IMR-90 (cell line): Measurements from ENCODE around the gene PAX9. TPM values are rescaled to one million over a fixed set of nuclear protein-coding genes. Genes with fewer than 3 reads are reported as not detected.

Experiments
- ATAC-seq: fragments of 200-7000 bp; cut with Tn5 transposase; 2 replicates; pipeline ENCODE4 v1.9.1; 2020; ENCODE audit warnings: low read depth, mild to moderate bottlenecking, moderate library complexity
- BruUV-seq: library from RNA; stranded (reverse); fragments of 400-500 nt; replicated peaks from 2 replicates; lab custom pipeline; 2021; lab: Mats Ljungman, UMichigan
- CTCF ChIA-PET: fragments of 300-600 bp; formaldehyde crosslinking; extraction: SDS; loops from one replicate; lab custom pipeline; 2021; ENCODE audit warnings: antibody characterized with exemption; lab: Yijun Ruan, JAX
- POLR2A ChIA-PET: fragments of 300-600 bp; sonication (Branson Sonifier 250); formaldehyde crosslinking; loops from one replicate; lab custom pipeline; 2022; ENCODE audit warnings: antibody characterized with exemption; ENCODE audit not compliant: unreplicated experiment; lab: Charles Lee
- DNase-seq: peaks from one replicate; pipeline ENCODE4 v3.0.0; 2013
- H2AFZ ChIP-seq: replicated peaks from 2 replicates; pipeline ENCODE3; 2013; ENCODE audit warnings: low read length, mild to moderate bottlenecking; ENCODE audit not compliant: poor library complexity
- H2AK5ac ChIP-seq: 2 replicates; pipeline ENCODE4 v1.6.1; 2013; ENCODE audit warnings: low read depth, low read length, inconsistent platforms
- H2AK9ac ChIP-seq: replicated peaks from 2 replicates; pipeline ENCODE3; 2013; ENCODE audit warnings: mild to moderate bottlenecking, low read depth, low read length, moderate library complexity; ENCODE audit not compliant: poor library complexity
- H2BK120ac ChIP-seq: 2 replicates; pipeline ENCODE4 v1.6.1; 2013; ENCODE audit warnings: low read depth, low read length, inconsistent platforms
- H2BK15ac ChIP-seq: 3 replicates; pipeline ENCODE4 v1.6.1; 2013; ENCODE audit warnings: low read depth, low read length, inconsistent platforms
- H2BK20ac ChIP-seq: 2 replicates; pipeline ENCODE4 v1.6.1; 2013; ENCODE audit warnings: low read depth, mild to moderate bottlenecking, inconsistent platforms, low read length, moderate library complexity
- H2BK5ac ChIP-seq: 2 replicates; pipeline ENCODE4 v1.6.1; 2013; ENCODE audit warnings: mild to moderate bottlenecking, low read depth, low read length, inconsistent platforms; ENCODE audit not compliant: poor library complexity, severe bottlenecking
- H3K14ac ChIP-seq: replicated peaks from 2 replicates; pipeline ENCODE4 v1.6.1; 2013; ENCODE audit warnings: low read depth, low read length, inconsistent platforms
- H3K18ac ChIP-seq: 2 replicates; pipeline ENCODE4 v1.6.1; 2013; ENCODE audit warnings: low read depth, low read length, control low read depth
- H3K23ac ChIP-seq: 2 replicates; pipeline ENCODE4 v1.6.1; 2013; ENCODE audit warnings: low read depth, low read length, inconsistent platforms
- H3K27ac ChIP-seq: 2 replicates; pipeline ENCODE4 v1.5.1; 2013; ENCODE audit warnings: mild to moderate bottlenecking, control low read depth, low read length; ENCODE audit not compliant: insufficient read depth
- H3K27me3 ChIP-seq: 2 replicates; pipeline ENCODE4 v1.6.1; 2013; ENCODE audit warnings: low read length; ENCODE audit not compliant: control insufficient read depth, insufficient read depth
- H3K36me3 ChIP-seq: 2 replicates; pipeline ENCODE4 v1.6.1; 2013; ENCODE audit warnings: low read length, mixed read lengths; ENCODE audit not compliant: control insufficient read depth, insufficient read depth
- H3K4ac ChIP-seq: 2 replicates; pipeline ENCODE4 v1.6.1; 2013; ENCODE audit warnings: low read depth, low read length, inconsistent platforms
- H3K4me1 ChIP-seq: 2 replicates; pipeline ENCODE4 v1.6.1; 2013; ENCODE audit warnings: low read length, mixed read lengths; ENCODE audit not compliant: control insufficient read depth, insufficient read depth
- H3K4me2 ChIP-seq: 2 replicates; pipeline ENCODE4 v1.6.1; 2013; ENCODE audit warnings: low read depth, mild to moderate bottlenecking, control low read depth, low read length, moderate library complexity
- H3K4me3 ChIP-seq: 2 replicates; pipeline ENCODE4 v1.5.1; 2013; ENCODE audit warnings: low read depth, mild to moderate bottlenecking, control low read depth, low read length, moderate library complexity; ENCODE audit not compliant: insufficient read depth
- H3K56ac ChIP-seq: 2 replicates; pipeline ENCODE4 v1.6.1; 2013; ENCODE audit warnings: low read length, inconsistent platforms; ENCODE audit not compliant: insufficient read depth; ENCODE audit errors: extremely low read depth
- H3K79me1 ChIP-seq, 2 experiments: 2 replicates each; pipeline ENCODE4 v1.6.1; 2013; ENCODE audit warnings: low read length in 2 of 2, inconsistent platforms in 1 of 2, low read depth in 1 of 2
- H3K9ac ChIP-seq: 2 replicates; pipeline ENCODE4 v1.6.1; 2013; ENCODE audit warnings: low read depth, low read length, control low read depth
- H3K9me1 ChIP-seq: 2 replicates; pipeline ENCODE4 v1.6.1; 2013; ENCODE audit warnings: low read length, inconsistent platforms; ENCODE audit not compliant: insufficient read depth
- H3K9me3 ChIP-seq: 2 replicates; pipeline ENCODE4 v1.6.1; 2013; ENCODE audit warnings: low read length; ENCODE audit not compliant: control insufficient read depth, insufficient read depth
- H4K20me1 ChIP-seq: 2 replicates; pipeline ENCODE4 v1.6.1; 2013; ENCODE audit warnings: low read length, inconsistent platforms; ENCODE audit not compliant: insufficient read depth
- H4K5ac ChIP-seq: 2 replicates; pipeline ENCODE4 v1.6.1; 2013; ENCODE audit warnings: mild to moderate bottlenecking, low read depth, low read length, control low read depth
- H4K8ac ChIP-seq, 2 experiments: 2 replicates each; pipeline ENCODE4 v1.6.1; 2013; ENCODE audit warnings: low read depth in 2 of 2, low read length in 2 of 2, control low read depth in 1 of 2, inconsistent platforms in 1 of 2
- H4K91ac ChIP-seq: 2 replicates; pipeline ENCODE4 v1.6.1; 2013; ENCODE audit warnings: low read depth, low read length, inconsistent platforms; ENCODE audit not compliant: insufficient read depth
- BHLHE40 ChIP-seq: fragments of 150-350 bp; IDR thresholded peaks from 2 replicates; pipeline ENCODE4 v1.6.1; 2016; ENCODE audit warnings: mild to moderate bottlenecking, low read depth, low read length
- CEBPB ChIP-seq: IDR thresholded peaks from 2 replicates; pipeline ENCODE4 v1.6.1; 2012; ENCODE audit warnings: low read depth, low read length, improper control_type of control experiment
- CHD1 ChIP-seq: IDR thresholded peaks from 2 replicates; pipeline ENCODE4 v1.6.1; 2012; ENCODE audit warnings: low read depth, low read length, improper control_type of control experiment
- FOS ChIP-seq: fragments of 150-350 bp; IDR thresholded peaks from 2 replicates; pipeline ENCODE4 v1.6.1; 2016; ENCODE audit warnings: low read depth, low read length
- MAFK ChIP-seq: IDR thresholded peaks from 2 replicates; pipeline ENCODE4 v1.6.1; 2012; ENCODE audit warnings: low read depth, low read length, improper control_type of control experiment
- MXI1 ChIP-seq: IDR thresholded peaks from 2 replicates; pipeline ENCODE4 v1.6.1; 2012; ENCODE audit warnings: low read depth, mild to moderate bottlenecking, low read length, moderate library complexity, borderline replicate concordance
- NFE2L2 ChIP-seq: fragments of 150-350 bp; IDR thresholded peaks from 2 replicates; pipeline ENCODE4 v1.6.1; 2016; ENCODE audit warnings: low read depth, mild to moderate bottlenecking, low read length
- POLR2A ChIP-seq: IDR thresholded peaks from 2 replicates; pipeline ENCODE4 v1.6.1; 2012; ENCODE audit warnings: mild to moderate bottlenecking, low read depth, low read length
- RAD21 ChIP-seq: IDR thresholded peaks from 2 replicates; pipeline ENCODE4 v1.6.1; 2012; ENCODE audit warnings: low read length, improper control_type of control experiment
- RFX5 ChIP-seq: IDR thresholded peaks from 2 replicates; pipeline ENCODE4 v1.8.0; 2012; ENCODE audit warnings: low read depth, mild to moderate bottlenecking, low read length, moderate library complexity
- dilution Hi-C: fragments of 300-500 bp; cut with HindIII; formaldehyde crosslinking; loops from one replicate; pipeline ENCODE4 v1.14.3; 2018; ENCODE audit warnings: low sequenced_read_pairs; ENCODE audit not compliant: unreplicated experiment
- in situ Hi-C: fragments of 300-500 bp; cut with MboI; formaldehyde crosslinking; loops from 3 replicates; pipeline ENCODE4 v1.14.3; 2019; ENCODE audit warnings: low sequenced_read_pairs, inconsistent platforms, mixed read lengths
- intact Hi-C: fragments of 100-400 bp; cut with micrococcal nuclease; formaldehyde crosslinking; loops from 2 replicates; pipeline ENCODE4 v1.10.0; 2022
- polyA plus RNA-seq, 3 experiments: library from polyadenylated mRNA; depleted of rRNA; stranded (reverse); fragments of >200 nt; gene quantifications; 2 replicates each; pipeline ENCODE4 v1.2.3, GENCODE V29; 2012; ENCODE audit warnings: low replicate concordance in 1 of 3
- total RNA-seq: library from RNA; depleted of rRNA; stranded (reverse); fragments of >200 nt; gene quantifications from 2 replicates; pipeline ENCODE4 v1.2.3, GENCODE V29; 2012
- TF ChIP-seq, protein P1 (sequence below): conservative IDR thresholded peaks from 2 replicates; pipeline ENCODE4 v1.5.1; 2012; ENCODE audit warnings: mild to moderate bottlenecking, low read depth, low read length, improper control_type of control experiment

The PAX9 gene
- total and polyA plus RNA-seq, 2 of the 4 experiments (the other 2 are of a cell fraction), result not detected

DNA sequence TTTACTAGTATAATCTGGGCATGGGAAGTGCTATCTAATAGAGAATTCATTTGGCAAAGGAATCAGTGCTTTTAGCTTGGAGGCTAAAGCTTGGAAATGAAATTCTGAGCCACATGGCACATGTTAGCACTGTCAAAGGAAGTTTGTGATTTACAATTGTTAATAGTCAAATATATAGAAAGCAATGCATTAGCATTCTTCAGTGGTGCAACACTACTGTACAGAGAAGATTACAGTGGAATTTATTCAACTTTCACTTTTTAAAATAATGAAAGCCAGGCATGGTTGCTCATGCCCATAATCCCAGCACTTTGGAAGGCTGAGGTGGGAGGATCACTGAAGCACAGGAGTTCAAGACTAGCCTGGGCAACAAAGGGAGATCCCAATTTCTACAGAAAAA is 45.9 kb downstream of the PAX9 start:
- Histone ChIP-seq H4K20me1 (no peaks in the 10 kb centered on the region), H3K4ac (no peak overlapping the region), H2AK9ac (no peak overlapping the region), H2BK120ac (no peak overlapping the region), H3K9ac (no peak overlapping the region), H3K27me3 (no peaks in the 10 kb centered on the region), H4K91ac (no peak overlapping the region), H2BK5ac (no peak overlapping the region), H3K56ac (no peak overlapping the region), H3K27ac (no peak overlapping the region), H3K9me1 (no peaks in the 10 kb centered on the region), H4K5ac (no peak overlapping the region), H2AK5ac (no peak overlapping the region), H2BK20ac (no peak overlapping the region), H3K79me1 (no peaks in the 10 kb centered on the region), H3K23ac (no peak overlapping the region), H3K9me3 (no peaks in the 10 kb centered on the region), H3K14ac (no peak overlapping the region), H3K4me2 (no peak overlapping the region), H3K4me3 (no peak overlapping the region), H3K18ac (no peak overlapping the region), H2AFZ (no peak overlapping the region), H4K8ac (no peak overlapping the region), H2BK15ac (no peak overlapping the region), H3K36me3 (no peaks in the 10 kb centered on the region), H3K4me1 (no peaks in the 10 kb centered on the region)
- DNase-seq, result no peak
- no peak for ATAC-seq
- intact Hi-C loops (no loop called here), dilution Hi-C loops (no loop called here), in situ Hi-C loops (no loop called here)
- CTCF ChIA-PET, result no interaction called here
- BruUV-seq, result no TSS peak
- no peak for TF ChIP-seq NFE2L2
- no peak for TF ChIP-seq FOS
- no peak for TF ChIP-seq POLR2A
- no peak for TF ChIP-seq RAD21
- TF ChIP-seq, protein P1, sequence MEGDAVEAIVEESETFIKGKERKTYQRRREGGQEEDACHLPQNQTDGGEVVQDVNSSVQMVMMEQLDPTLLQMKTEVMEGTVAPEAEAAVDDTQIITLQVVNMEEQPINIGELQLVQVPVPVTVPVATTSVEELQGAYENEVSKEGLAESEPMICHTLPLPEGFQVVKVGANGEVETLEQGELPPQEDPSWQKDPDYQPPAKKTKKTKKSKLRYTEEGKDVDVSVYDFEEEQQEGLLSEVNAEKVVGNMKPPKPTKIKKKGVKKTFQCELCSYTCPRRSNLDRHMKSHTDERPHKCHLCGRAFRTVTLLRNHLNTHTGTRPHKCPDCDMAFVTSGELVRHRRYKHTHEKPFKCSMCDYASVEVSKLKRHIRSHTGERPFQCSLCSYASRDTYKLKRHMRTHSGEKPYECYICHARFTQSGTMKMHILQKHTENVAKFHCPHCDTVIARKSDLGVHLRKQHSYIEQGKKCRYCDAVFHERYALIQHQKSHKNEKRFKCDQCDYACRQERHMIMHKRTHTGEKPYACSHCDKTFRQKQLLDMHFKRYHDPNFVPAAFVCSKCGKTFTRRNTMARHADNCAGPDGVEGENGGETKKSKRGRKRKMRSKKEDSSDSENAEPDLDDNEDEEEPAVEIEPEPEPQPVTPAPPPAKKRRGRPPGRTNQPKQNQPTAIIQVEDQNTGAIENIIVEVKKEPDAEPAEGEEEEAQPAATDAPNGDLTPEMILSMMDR, result no peak
- TF ChIP-seq MXI1, result no peak
- no peak for TF ChIP-seq RFX5
- no peak for TF ChIP-seq BHLHE40
- TF ChIP-seq CHD1, result no peak
- TF ChIP-seq CEBPB, result no peak
- no peak for TF ChIP-seq MAFK
- POLR2A ChIA-PET, result no interaction called here
